Astrocyte (in vitro differentiated cells and primary cell): ENCODE measurements around the gene LGR6. TPM values are rescaled to one million over a fixed set of nuclear protein-coding genes. Genes with fewer than 3 reads are reported as not detected.

Source experiments
- DNase-seq: peaks from one replicate; pipeline ENCODE4 v3.0.0-alpha.2; 2010; ENCODE audit warnings: low read depth
- FAIRE-seq: peaks from 2 replicates; lab custom pipeline; 2011; peaks lifted over from hg19 to GRCh38; lab: Jason Lieb, UNC
- H2AFZ ChIP-seq: 2 replicates; pipeline ENCODE4 v1.6.0; 2012; ENCODE audit warnings: low read depth, low read length, inconsistent platforms
- H3K27ac ChIP-seq: 2 replicates; pipeline ENCODE4 v1.5.1; 2011; ENCODE audit warnings: low read depth, low read length, inconsistent platforms
- H3K27me3 ChIP-seq: 2 replicates; pipeline ENCODE4 v1.6.0; 2011; ENCODE audit warnings: low read length, inconsistent platforms; ENCODE audit not compliant: insufficient read depth
- H3K36me3 ChIP-seq: 2 replicates; pipeline ENCODE4 v1.5.1; 2011; ENCODE audit warnings: low read length, inconsistent platforms; ENCODE audit not compliant: insufficient read depth
- H3K4me1 ChIP-seq: 2 replicates; pipeline ENCODE4 v1.5.1; 2011; ENCODE audit warnings: low read length, inconsistent platforms; ENCODE audit not compliant: insufficient read depth
- H3K4me2 ChIP-seq: 2 replicates; pipeline ENCODE4 v1.6.0; 2012; ENCODE audit warnings: low read length, inconsistent platforms
- H3K4me3 ChIP-seq: 2 replicates; pipeline ENCODE4 v1.5.1; 2011; ENCODE audit warnings: low read depth, mild to moderate bottlenecking, low read length, inconsistent platforms; ENCODE audit not compliant: insufficient read depth
- H3K79me2 ChIP-seq: 2 replicates; pipeline ENCODE4 v1.6.0; 2012; ENCODE audit warnings: mild to moderate bottlenecking, low read length, inconsistent platforms; ENCODE audit not compliant: insufficient read depth
- H3K9ac ChIP-seq: 2 replicates; pipeline ENCODE4 v1.6.0; 2012; ENCODE audit warnings: mild to moderate bottlenecking, low read length, inconsistent platforms
- H3K9me3 ChIP-seq: 2 replicates; pipeline ENCODE4 v1.5.1; 2012; ENCODE audit warnings: low read depth, mild to moderate bottlenecking, low read length, inconsistent platforms; ENCODE audit not compliant: insufficient read depth
- H4K20me1 ChIP-seq: 2 replicates; pipeline ENCODE4 v1.6.0; 2012; ENCODE audit warnings: low read length, inconsistent platforms; ENCODE audit not compliant: insufficient read depth
- H3K27ac Mint-ChIP-seq: one replicate; pipeline ENCODE4 v1.8.0; 2021; ENCODE audit warnings: mild to moderate bottlenecking, mixed read lengths; ENCODE audit not compliant: unreplicated experiment
- H3K27me3 Mint-ChIP-seq: one replicate; pipeline ENCODE4 v1.8.0; 2021; ENCODE audit warnings: low read depth, mixed read lengths; ENCODE audit not compliant: unreplicated experiment
- H3K36me3 Mint-ChIP-seq: one replicate; pipeline ENCODE4 v1.8.0; 2021; ENCODE audit warnings: low read depth, mixed read lengths; ENCODE audit not compliant: unreplicated experiment
- H3K4me1 Mint-ChIP-seq: one replicate; pipeline ENCODE4 v1.8.0; 2021; ENCODE audit warnings: low read depth, mixed read lengths; ENCODE audit not compliant: unreplicated experiment
- H3K4me3 Mint-ChIP-seq: one replicate; pipeline ENCODE4 v1.8.0; 2021; ENCODE audit warnings: mild to moderate bottlenecking, moderate library complexity, mixed read lengths; ENCODE audit not compliant: unreplicated experiment
- H3K9me3 Mint-ChIP-seq: one replicate; pipeline ENCODE4 v1.8.0; 2021; ENCODE audit warnings: mild to moderate bottlenecking, mixed read lengths; ENCODE audit not compliant: unreplicated experiment
- EZH2 ChIP-seq: IDR thresholded peaks from 2 replicates; pipeline ENCODE4 v1.6.1; 2012; ENCODE audit warnings: mild to moderate bottlenecking, low read length, inconsistent platforms; ENCODE audit not compliant: insufficient read depth
- total RNA-seq: library from RNA; stranded (reverse); gene quantifications from 2 replicates; pipeline ENCODE4 v1.2.1, GENCODE V29; 2021
- TF ChIP-seq, protein P1 (sequence below): IDR thresholded peaks from 2 replicates; pipeline ENCODE4 v1.5.1; 2011; ENCODE audit warnings: low read depth, mild to moderate bottlenecking, inconsistent platforms, low read length, moderate library complexity; ENCODE audit not compliant: insufficient read depth

The LGR6 gene
- total RNA-seq, 1 donor from 2014 or later = 0.27 TPM

- no peaks in the 10 kb centered on the region for H3K9me3 Mint-ChIP-seq
- DNase-seq (no peak), FAIRE-seq (no peak)
- no peak overlapping the region for H3K4me3 ChIP-seq
- no peaks in the 10 kb centered on the region for H3K4me1 ChIP-seq
- no peak overlapping the region for H3K27ac Mint-ChIP-seq
- no peak overlapping the region for H3K9ac ChIP-seq
- H4K20me1 ChIP-seq = no peaks in the 10 kb centered on the region
- H3K36me3 Mint-ChIP-seq = no peaks in the 10 kb centered on the region
- H3K4me1 Mint-ChIP-seq = no peaks in the 10 kb centered on the region
- H3K27me3 ChIP-seq = no peaks in the 10 kb centered on the region
- no peak overlapping the region for H3K4me2 ChIP-seq
- no peaks in the 10 kb centered on the region for H3K9me3 ChIP-seq
- H3K4me3 Mint-ChIP-seq = no peak overlapping the region
- H3K27me3 Mint-ChIP-seq = peaks cover 58% of the 10 kb centered on the region
- H2AFZ ChIP-seq = no peak overlapping the region
- no peak overlapping the region for H3K27ac ChIP-seq
- H3K79me2 ChIP-seq = no peaks in the 10 kb centered on the region
- TF ChIP-seq EZH2 = no peak
- TF ChIP-seq, protein P1, sequence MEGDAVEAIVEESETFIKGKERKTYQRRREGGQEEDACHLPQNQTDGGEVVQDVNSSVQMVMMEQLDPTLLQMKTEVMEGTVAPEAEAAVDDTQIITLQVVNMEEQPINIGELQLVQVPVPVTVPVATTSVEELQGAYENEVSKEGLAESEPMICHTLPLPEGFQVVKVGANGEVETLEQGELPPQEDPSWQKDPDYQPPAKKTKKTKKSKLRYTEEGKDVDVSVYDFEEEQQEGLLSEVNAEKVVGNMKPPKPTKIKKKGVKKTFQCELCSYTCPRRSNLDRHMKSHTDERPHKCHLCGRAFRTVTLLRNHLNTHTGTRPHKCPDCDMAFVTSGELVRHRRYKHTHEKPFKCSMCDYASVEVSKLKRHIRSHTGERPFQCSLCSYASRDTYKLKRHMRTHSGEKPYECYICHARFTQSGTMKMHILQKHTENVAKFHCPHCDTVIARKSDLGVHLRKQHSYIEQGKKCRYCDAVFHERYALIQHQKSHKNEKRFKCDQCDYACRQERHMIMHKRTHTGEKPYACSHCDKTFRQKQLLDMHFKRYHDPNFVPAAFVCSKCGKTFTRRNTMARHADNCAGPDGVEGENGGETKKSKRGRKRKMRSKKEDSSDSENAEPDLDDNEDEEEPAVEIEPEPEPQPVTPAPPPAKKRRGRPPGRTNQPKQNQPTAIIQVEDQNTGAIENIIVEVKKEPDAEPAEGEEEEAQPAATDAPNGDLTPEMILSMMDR = no peak
- no peaks in the 10 kb centered on the region for H3K36me3 ChIP-seq
These were observed 110.8 kb downstream of the LGR6 start for GRCh38 chr1:202304375-202304774.

- Histone ChIP-seq H4K20me1 (no peaks in the 10 kb centered on the region), H3K9me3 (no peaks in the 10 kb centered on the region), H3K36me3 (no peaks in the 10 kb centered on the region), H3K9ac (no peak overlapping the region), H3K4me2 (no peak overlapping the region), H3K4me1 (no peaks in the 10 kb centered on the region), H3K27ac (no peak overlapping the region), H3K79me2 (no peaks in the 10 kb centered on the region), H3K4me3 (no peak overlapping the region), H3K27me3 (no peaks in the 10 kb centered on the region), H2AFZ (no peak overlapping the region)
- no peaks in the 10 kb centered on the region for H3K4me1 Mint-ChIP-seq
- TF ChIP-seq, protein P1 = no peak
- no peak for TF ChIP-seq EZH2
- no peaks in the 10 kb centered on the region for H3K9me3 Mint-ChIP-seq
- H3K27ac Mint-ChIP-seq = no peak overlapping the region
- H3K4me3 Mint-ChIP-seq = no peak overlapping the region
- peaks cover 58% of the 10 kb centered on the region for H3K27me3 Mint-ChIP-seq
- no peak for FAIRE-seq
- DNase-seq = no peak
- H3K36me3 Mint-ChIP-seq = no peaks in the 10 kb centered on the region
These were observed 111.6 kb downstream of the LGR6 start for GRCh38 chr1:202305168-202305567.

GRCh38 chr1:202306535-202307345 is 113.1 kb downstream of the LGR6 start:
- DNase-seq (no peak), FAIRE-seq (no peak)
- Histone ChIP-seq H4K20me1 (no peaks in the 10 kb centered on the region), H3K9me3 (no peaks in the 10 kb centered on the region), H2AFZ (no peak overlapping the region), H3K9ac (no peak overlapping the region), H3K79me2 (no peaks in the 10 kb centered on the region), H3K4me1 (peaks cover under 1% of the 10 kb centered on the region), H3K27me3 (peaks cover 2% of the 10 kb centered on the region), H3K4me3 (no peak overlapping the region), H3K36me3 (no peaks in the 10 kb centered on the region), H3K27ac (no peak overlapping the region), H3K4me2 (no peak overlapping the region)
- no peak overlapping the region for H3K4me3 Mint-ChIP-seq
- H3K9me3 Mint-ChIP-seq = peaks cover 3% of the 10 kb centered on the region
- no peaks in the 10 kb centered on the region for H3K36me3 Mint-ChIP-seq
- H3K27me3 Mint-ChIP-seq = peaks cover 47% of the 10 kb centered on the region
- H3K4me1 Mint-ChIP-seq = peaks cover 2% of the 10 kb centered on the region
- no peak overlapping the region for H3K27ac Mint-ChIP-seq
- no peak for TF ChIP-seq EZH2
- TF ChIP-seq, protein P1 = no peak
